Ishikawa (cell line): Measurements from ENCODE around the gene DDX17.

ENCODE experiments used
- NFIC ChIP-seq: IDR thresholded peaks from 2 replicates; pipeline ENCODE4 v1.6.1; 2012
- TF ChIP-seq, protein P1 (sequence below): IDR thresholded peaks from 2 replicates; pipeline ENCODE4 v1.6.1; 2012

DNA sequence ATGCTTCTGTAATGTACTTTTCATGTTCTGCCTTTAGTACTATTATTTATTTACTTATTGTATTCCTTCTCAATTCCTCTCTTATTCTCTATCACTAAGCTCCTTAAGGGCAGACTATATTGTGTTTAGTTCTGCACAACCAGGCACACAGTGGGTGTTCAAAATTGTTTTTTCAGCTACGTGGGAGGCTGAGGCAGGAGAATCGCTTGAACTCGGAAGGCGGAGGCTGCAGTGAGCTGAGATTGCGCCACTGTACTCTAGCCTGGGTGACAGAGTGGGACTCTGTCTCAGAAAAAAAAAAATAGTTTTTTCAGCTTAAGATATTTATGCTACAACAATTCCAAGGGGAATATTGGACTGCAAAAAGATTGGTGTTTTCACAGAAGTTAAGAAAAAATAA lies 17.4 kb upstream of the DDX17 start:
- TF ChIP-seq NFIC = no peak
- TF ChIP-seq, protein P1, sequence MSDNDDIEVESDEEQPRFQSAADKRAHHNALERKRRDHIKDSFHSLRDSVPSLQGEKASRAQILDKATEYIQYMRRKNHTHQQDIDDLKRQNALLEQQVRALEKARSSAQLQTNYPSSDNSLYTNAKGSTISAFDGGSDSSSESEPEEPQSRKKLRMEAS = no peak
